Neutrophil (primary cell): ENCODE data around the gene LTBP1.

ENCODE experiments used
- H3K27ac ChIP-seq: fragments of 200-600 bp; sonication (generic); 2 replicates; pipeline ENCODE4 v1.5.1; 2016; ENCODE audit warnings: mild to moderate bottlenecking, moderate library complexity
- H3K27me3 ChIP-seq: fragments of 200-600 bp; sonication (generic); 2 replicates; pipeline ENCODE4 v1.6.0; 2016; ENCODE audit warnings: mild to moderate bottlenecking
- H3K36me3 ChIP-seq: fragments of 200-600 bp; sonication (generic); 2 replicates; pipeline ENCODE4 v1.5.1; 2017
- H3K4me1 ChIP-seq, 2 experiments: fragments of 200-600 bp in 1 of 2; sonication (generic) in 1 of 2; 1 replicate in 1 of 2; 2 replicates in 1 of 2; pipeline versions ENCODE4 v1.5.1 to v1.6.1; 2013 to 2016; ENCODE audit warnings: low read depth in 1 of 2, low read length in 1 of 2, mild to moderate bottlenecking in 1 of 2, moderate library complexity in 1 of 2; ENCODE audit not compliant: control insufficient read depth in 1 of 2, insufficient read depth in 1 of 2
- H3K4me3 ChIP-seq, 2 experiments: fragments of 200-600 bp in 1 of 2; sonication (generic) in 1 of 2; 1 replicate in 1 of 2; 2 replicates in 1 of 2; pipeline ENCODE4 v1.5.1; 2013 to 2016; ENCODE audit warnings: low read depth in 1 of 2, low read length in 1 of 2, mild to moderate bottlenecking in 1 of 2, moderate library complexity in 1 of 2
- H3K9me3 ChIP-seq: fragments of 200-600 bp; sonication (generic); 2 replicates; pipeline ENCODE4 v1.5.1; 2016
- TF ChIP-seq, protein P1 (sequence below): fragments of 200-600 bp; sonication (generic); IDR thresholded peaks from 2 replicates; pipeline ENCODE4 v1.5.1; 2016; ENCODE audit warnings: antibody characterized with exemption

Gene LTBP1

DNA sequence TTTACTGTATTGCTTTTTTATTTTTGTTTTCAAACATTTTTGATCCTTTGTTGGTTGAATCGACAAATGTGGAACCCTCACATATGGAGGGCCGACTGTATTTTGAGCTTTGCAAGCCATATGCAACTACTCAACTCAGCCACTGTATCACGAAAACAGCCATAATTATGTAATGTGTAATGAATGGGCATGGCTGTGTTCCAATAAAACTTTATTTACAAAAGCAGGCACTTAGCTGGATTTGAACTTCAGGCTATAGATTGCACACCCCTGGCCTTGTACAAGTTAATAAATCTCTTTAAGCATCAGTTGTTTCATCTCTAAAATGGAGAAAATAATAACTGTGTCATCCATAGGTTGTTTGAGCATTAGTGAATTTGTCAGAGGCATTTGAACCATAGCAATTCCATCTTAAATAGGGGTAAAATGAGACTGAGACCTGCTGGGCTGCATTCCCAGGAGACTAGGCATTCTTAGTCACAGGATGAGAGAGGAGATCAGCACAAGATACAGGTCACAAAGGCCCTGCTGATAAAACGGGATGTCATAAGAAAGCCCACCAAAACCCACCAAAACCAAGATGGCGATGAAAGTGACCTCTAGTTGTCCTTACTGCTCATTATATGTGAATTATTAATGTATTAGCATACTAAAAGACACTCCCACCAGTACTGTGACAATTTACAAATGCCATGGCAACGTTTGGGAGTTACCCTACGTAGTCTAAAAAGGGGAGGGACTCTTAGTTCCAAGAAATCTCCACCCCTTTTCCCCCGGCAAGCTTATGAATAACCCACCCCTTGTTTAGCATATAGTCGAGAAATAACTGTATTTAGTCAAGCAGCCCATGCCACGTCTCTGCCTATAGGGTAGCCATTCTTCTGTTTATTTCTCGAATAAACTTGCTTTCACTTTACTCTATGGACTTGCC is 13.7 kb upstream of the LTBP1 start:
- Histone ChIP-seq H3K9me3 (no peaks in the 10 kb centered on the region), H3K27ac (no peak overlapping the region), H3K4me1 (no peaks in the 10 kb centered on the region), H3K4me3 (no peak overlapping the region), H3K27me3 (no peaks in the 10 kb centered on the region), H3K36me3 (no peaks in the 10 kb centered on the region)
- TF ChIP-seq, protein P1, sequence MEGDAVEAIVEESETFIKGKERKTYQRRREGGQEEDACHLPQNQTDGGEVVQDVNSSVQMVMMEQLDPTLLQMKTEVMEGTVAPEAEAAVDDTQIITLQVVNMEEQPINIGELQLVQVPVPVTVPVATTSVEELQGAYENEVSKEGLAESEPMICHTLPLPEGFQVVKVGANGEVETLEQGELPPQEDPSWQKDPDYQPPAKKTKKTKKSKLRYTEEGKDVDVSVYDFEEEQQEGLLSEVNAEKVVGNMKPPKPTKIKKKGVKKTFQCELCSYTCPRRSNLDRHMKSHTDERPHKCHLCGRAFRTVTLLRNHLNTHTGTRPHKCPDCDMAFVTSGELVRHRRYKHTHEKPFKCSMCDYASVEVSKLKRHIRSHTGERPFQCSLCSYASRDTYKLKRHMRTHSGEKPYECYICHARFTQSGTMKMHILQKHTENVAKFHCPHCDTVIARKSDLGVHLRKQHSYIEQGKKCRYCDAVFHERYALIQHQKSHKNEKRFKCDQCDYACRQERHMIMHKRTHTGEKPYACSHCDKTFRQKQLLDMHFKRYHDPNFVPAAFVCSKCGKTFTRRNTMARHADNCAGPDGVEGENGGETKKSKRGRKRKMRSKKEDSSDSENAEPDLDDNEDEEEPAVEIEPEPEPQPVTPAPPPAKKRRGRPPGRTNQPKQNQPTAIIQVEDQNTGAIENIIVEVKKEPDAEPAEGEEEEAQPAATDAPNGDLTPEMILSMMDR: no peak

DNA sequence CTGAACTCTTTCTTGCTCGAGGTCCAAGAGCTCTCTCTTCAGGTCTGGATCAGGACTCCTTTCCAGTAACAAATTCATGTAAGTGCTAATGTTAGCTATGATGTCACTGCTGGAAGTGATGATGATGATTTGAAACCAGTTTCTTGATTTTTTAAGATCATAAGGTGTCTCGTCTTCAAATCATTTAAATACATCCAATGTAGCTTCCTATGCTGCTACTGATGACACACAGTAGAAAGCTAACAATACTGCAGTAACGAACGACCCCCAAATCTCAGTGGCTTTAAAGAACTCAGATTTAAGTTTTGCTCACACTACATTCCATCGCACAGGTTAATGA is 13.0 kb upstream of the LTBP1 start:
- H3K27me3 ChIP-seq: no peaks in the 10 kb centered on the region
- H3K9me3 ChIP-seq: no peaks in the 10 kb centered on the region
- no peak overlapping the region for H3K4me3 ChIP-seq
- TF ChIP-seq, protein P1: no peak
- no peaks in the 10 kb centered on the region for H3K4me1 ChIP-seq
- H3K27ac ChIP-seq: no peak overlapping the region
- no peaks in the 10 kb centered on the region for H3K36me3 ChIP-seq

DNA sequence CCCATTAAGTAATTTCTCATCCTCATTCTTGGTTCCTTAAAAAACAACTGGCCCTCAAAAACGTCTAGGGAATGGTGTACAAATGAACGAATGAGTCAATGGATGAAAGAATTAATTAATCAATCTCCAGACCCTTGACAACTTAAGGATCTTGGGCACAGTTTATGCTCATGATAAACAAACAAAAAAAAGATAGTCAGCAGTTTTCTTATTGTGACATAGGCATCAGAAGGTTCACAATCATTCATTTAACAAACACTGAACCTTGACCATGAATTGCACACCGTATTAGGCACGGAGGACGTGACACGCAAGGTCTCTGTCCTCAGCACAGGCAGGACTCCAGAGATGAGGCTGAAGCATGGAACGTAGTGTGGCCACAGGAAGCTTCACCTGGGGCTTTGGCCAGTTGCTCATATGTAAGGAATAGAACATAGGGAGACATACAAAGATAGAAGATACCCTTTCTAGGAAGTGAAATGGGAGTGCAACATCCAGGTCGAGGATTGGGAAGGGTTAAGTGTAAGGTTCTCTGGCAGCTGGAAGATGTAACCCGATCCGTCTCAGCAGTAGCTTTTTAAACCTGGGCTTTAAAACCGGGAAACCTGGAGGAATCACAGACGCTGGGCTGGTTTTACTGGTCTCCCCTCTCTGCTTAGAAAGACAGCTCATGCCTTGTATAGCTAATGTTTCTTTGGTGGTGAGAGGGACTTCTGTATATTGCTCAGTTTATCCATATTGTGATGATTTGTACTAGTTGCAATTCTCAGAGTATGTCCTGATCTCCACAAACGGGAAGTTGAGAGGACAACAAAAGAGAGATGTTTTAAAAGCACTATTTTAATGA is 8.9 kb upstream of the LTBP1 start:
- Histone ChIP-seq H3K4me1 (no peaks in the 10 kb centered on the region), H3K9me3 (no peaks in the 10 kb centered on the region), H3K27me3 (peaks cover 3% of the 10 kb centered on the region), H3K4me3 (no peak overlapping the region), H3K36me3 (no peaks in the 10 kb centered on the region), H3K27ac (no peak overlapping the region)
- TF ChIP-seq, protein P1: no peak

DNA sequence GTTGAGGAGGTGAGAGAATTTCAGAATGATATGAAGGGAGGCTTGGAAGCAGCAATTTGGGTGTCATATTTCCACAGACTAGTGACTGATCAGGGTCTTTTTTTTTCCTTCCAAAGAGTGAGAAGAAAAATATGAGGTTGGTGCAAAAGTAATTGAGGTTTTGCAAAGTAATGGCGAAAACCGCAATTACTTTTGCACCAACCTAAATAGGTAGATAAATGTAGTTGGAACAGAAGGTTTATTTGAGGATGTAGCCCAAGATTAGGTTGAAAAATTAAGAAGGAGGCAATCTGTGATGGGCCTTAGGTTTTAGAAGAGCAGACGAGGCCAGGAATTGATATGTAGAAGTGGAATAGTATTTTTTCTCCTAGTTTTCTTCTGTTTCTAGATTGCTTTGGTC is 7.8 kb upstream of the LTBP1 start:
- Histone ChIP-seq H3K4me1 (no peaks in the 10 kb centered on the region), H3K4me3 (no peak overlapping the region), H3K27me3 (peaks cover 5% of the 10 kb centered on the region), H3K36me3 (no peaks in the 10 kb centered on the region), H3K27ac (no peak overlapping the region), H3K9me3 (no peaks in the 10 kb centered on the region)
- TF ChIP-seq, protein P1: no peak

DNA sequence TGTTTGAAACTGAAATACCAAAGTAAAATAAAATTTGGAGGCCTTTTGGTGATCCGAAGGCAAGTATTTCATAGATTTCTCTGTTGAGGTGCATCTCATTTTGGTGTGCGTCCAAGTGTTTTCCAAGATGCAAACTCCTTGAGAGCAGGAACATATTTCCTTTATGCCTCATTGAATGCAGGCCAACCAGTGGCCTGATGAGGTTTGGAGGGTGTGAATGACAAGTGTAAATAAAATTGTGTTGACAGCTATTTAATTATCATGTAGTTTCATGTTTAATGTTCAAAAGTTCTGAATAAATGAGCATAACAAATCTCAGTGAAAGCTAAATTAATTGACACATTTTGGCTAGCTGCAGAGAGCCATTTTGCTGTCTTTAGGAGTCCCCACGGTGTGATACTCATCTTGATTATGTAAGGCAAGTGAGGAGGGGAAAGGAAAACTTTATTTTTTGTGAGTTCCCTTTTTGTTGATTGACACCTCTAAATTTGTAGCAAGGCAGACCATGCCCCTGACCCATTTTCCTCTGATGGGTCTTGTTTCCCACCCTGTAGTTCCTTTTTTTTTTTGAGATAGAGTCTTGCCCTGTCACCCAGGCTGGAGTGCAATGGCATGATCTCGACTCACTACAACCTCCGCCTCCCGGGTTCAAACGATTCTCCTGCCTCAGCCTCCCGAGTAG is 6.3 kb upstream of the LTBP1 start:
- Histone ChIP-seq H3K9me3 (no peaks in the 10 kb centered on the region), H3K36me3 (no peaks in the 10 kb centered on the region), H3K4me1 (no peaks in the 10 kb centered on the region), H3K27me3 (peaks cover 19% of the 10 kb centered on the region), H3K27ac (no peak overlapping the region), H3K4me3 (no peak overlapping the region)
- TF ChIP-seq, protein P1: no peak
